Ovary (tissue), 9 donors: ENCODE measurements around the gene GPER1. TPM values are rescaled to one million over a fixed set of nuclear protein-coding genes. Genes with fewer than 3 reads are reported as not detected.
A peak's percentile ranks its signal among the peaks of the same experiment; 100 is the strongest.

Source experiments
- DNase-seq, 5 donors: peaks; one replicate each; pipeline ENCODE4 v3.0.0-alpha.2; 2019 to 2020
- H3K27ac ChIP-seq, 2 donors: fragments of 200-600 bp; one replicate each; pipeline versions ENCODE4 v1.5.1 to v1.8.0; 2019 to 2022
- H3K27me3 ChIP-seq: fragments of 200-600 bp; one replicate; pipeline ENCODE4 v1.8.0; 2022
- H3K36me3 ChIP-seq: fragments of 200-600 bp; sonication (generic); one replicate; pipeline ENCODE4 v1.5.1; 2019
- H3K4me1 ChIP-seq: one replicate; pipeline ENCODE4 v1.8.1; 2013; ENCODE audit warnings: mild to moderate bottlenecking, moderate library complexity; ENCODE audit not compliant: insufficient read depth
- H3K4me3 ChIP-seq: fragments of 200-600 bp; sonication (generic); one replicate; pipeline ENCODE4 v1.5.1; 2017
- H3K9me3 ChIP-seq, 2 donors: fragments of 200-600 bp in 1 of 2; sonication (generic) in 1 of 2; one replicate each; pipeline versions ENCODE4 v1.5.1 to v1.8.1; 2013 to 2019; ENCODE audit warnings: mild to moderate bottlenecking in 1 of 2, moderate library complexity in 1 of 2
- CTCF ChIP-seq, 3 donors: fragments of 450-650 bp in 2 of 3; fragments of 200-600 bp in 1 of 3; IDR thresholded peaks; one replicate each; pipeline versions ENCODE4 v1.5.1 to v1.8.0; 2016 to 2022; ENCODE audit warnings: antibody characterized with exemption in 3 of 3, mild to moderate bottlenecking in 1 of 3
- EP300 ChIP-seq: sonication (generic); formaldehyde crosslinking; IDR thresholded peaks from one replicate; pipeline ENCODE4 v1.6.1; 2017; ENCODE audit warnings: antibody characterized with exemption
- POLR2A ChIP-seq: fragments of 450-650 bp; IDR thresholded peaks from one replicate; pipeline ENCODE4 v1.6.1; 2017; ENCODE audit warnings: antibody characterized with exemption, mild to moderate bottlenecking, moderate library complexity
- WGBS, 3 donors: extraction: QIAGEN DNeasy Blood & Tissue Kit in 1 of 3; methylation state at CpG; one replicate each; pipeline versions ENCODE4 v1.1.5 to v1.1.7; 2013 to 2017; 5-methylcytosine and 5-hydroxymethylcytosine counted together
- intact Hi-C, 4 donors: fragments of 100-400 bp; cut with DNase I; formaldehyde crosslinking; loops; one replicate each; pipeline versions ENCODE4 v1.11.0 to v1.15.1; 2022 to 2023
- polyA plus RNA-seq, 2 donors: library from polyadenylated mRNA; stranded (reverse); fragments of 200-250 nt in 1 of 2; fragments of 350-450 nt in 1 of 2; fragmentation: Illumina TruSeq in 1 of 2; extraction: RNeasy Lipid Tissue Mini Kit (QIAGEN cat#74804) in 1 of 2; gene quantifications; one replicate each; pipeline ENCODE4 v1.2.3, GENCODE V29; 2013 to 2014
- total RNA-seq, 7 donors: library from RNA; depleted of rRNA in 2 of 7; stranded (reverse); fragments of >200 nt in 2 of 7; fragmentation: NEBNext Ultra II Directional in 3 of 7; extraction: Animal tissue kit (Norgen Biotek cat#: 25700) in 3 of 7; gene quantifications; one replicate each; pipeline versions ENCODE4 v1.1.0 to v1.2.4, GENCODE V29; 2016 to 2023
- donor health status: DM: no; HTN: no; CAD: no; lungs with moderate emphysema.
- donor health status: DM: no; HTN: no; CAD: no.
- donor health status: Bipolar disorder and iron deficiency.
- donor health status: DM: yes; HTN: yes; CAD: no.
- donor health status: DM: no; HTN: no; CAD: no.
- donor health status: DM: yes; HTN: yes; CAD: no.

Gene GPER1
- total and polyA plus RNA-seq, 9 donors: 0.48 to 7.5 (median 2.9) TPM

GRCh38 chr7:1054438-1054837 lies 33.5 kb upstream of the GPER1 start:
- TF ChIP-seq EP300: no peak
- no peak for TF ChIP-seq CTCF (IDR thresholded peaks at IDR 0.05)
- no peak for TF ChIP-seq POLR2A
- Histone ChIP-seq H3K9me3 (no peaks in the 10 kb centered on the region), H3K4me3 (no peak overlapping the region), H3K36me3 (no peaks in the 10 kb centered on the region), H3K27ac (peak overlapping the region in 1 of 2 donors; percentile 75), H3K4me1 (peaks cover 27% of the 10 kb centered on the region), H3K27me3 (no peaks in the 10 kb centered on the region)
- WGBS, 3 donors: 56 to 66% (median 63%) methylated on average over 25 of the region's 25 CpGs
- DNase-seq: peak in 3 of 5 donors; percentile 56 to 61 (median 56)
- intact Hi-C loops: no loop called here

GRCh38 chr7:1054861-1055450 lies 33.0 kb upstream of the GPER1 start:
- TF ChIP-seq CTCF (IDR thresholded peaks at IDR 0.05) (peak in 1 of 3 donors; percentile 5), POLR2A (no peak)
- 8 to 15% (median 11%) methylated on average over 30 to 32 of the region's 32 CpGs for WGBS, 3 donors
- Histone ChIP-seq H3K27me3 (no peaks in the 10 kb centered on the region), H3K9me3 (no peaks in the 10 kb centered on the region), H3K36me3 (no peaks in the 10 kb centered on the region), H3K27ac (peak overlapping the region in 1 of 2 donors; percentile 75), H3K4me1 (peaks cover 27% of the 10 kb centered on the region), H3K4me3 (peak overlapping the region; percentile 33)
- intact Hi-C loops: no loop called here
- DNase-seq: peak; percentile 88 to 93 (median 89)

GRCh38 chr7:1055491-1055955 lies 32.4 kb upstream of the GPER1 start:
- Histone ChIP-seq H3K36me3 (no peaks in the 10 kb centered on the region), H3K4me3 (peak overlapping the region; percentile 33), H3K27me3 (no peaks in the 10 kb centered on the region), H3K27ac (peak overlapping the region in 1 of 2 donors; percentile 75), H3K9me3 (no peaks in the 10 kb centered on the region), H3K4me1 (peaks cover 27% of the 10 kb centered on the region)
- no peak for DNase-seq
- intact Hi-C loops: no loop called here
- TF ChIP-seq EP300: no peak
- TF ChIP-seq CTCF (IDR thresholded peaks at IDR 0.05): no peak
- no peak for TF ChIP-seq POLR2A
- 44 to 55% (median 49%) methylated on average over 14 to 15 of the region's 15 CpGs for WGBS, 3 donors

GRCh38 chr7:1055956-1056784 lies 31.7 kb upstream of the GPER1 start:
- H3K27me3 ChIP-seq: no peaks in the 10 kb centered on the region
- H3K9me3 ChIP-seq: no peaks in the 10 kb centered on the region
- no peak for TF ChIP-seq EP300
- no peak for TF ChIP-seq CTCF (IDR thresholded peaks at IDR 0.05)
- no peak for TF ChIP-seq POLR2A
- peak overlapping the region; percentile 33 for H3K4me3 ChIP-seq
- peaks cover 26% of the 10 kb centered on the region for H3K4me1 ChIP-seq
- DNase-seq: peak in 1 of 5 donors; percentile 59
- intact Hi-C loops: no loop called here
- H3K36me3 ChIP-seq: no peaks in the 10 kb centered on the region
- 76 to 83% (median 82%) methylated on average over 35 to 36 of the region's 36 CpGs for WGBS, 3 donors
- H3K27ac ChIP-seq: peak overlapping the region in 1 of 2 donors; percentile 75
